HepG2 (cell line): Measurements from ENCODE around the gene FBXW8. TPM values are rescaled to one million over a fixed set of nuclear protein-coding genes. Genes with fewer than 3 reads are reported as not detected.

Experiments
- CBX5 ChIP-seq: sonication (generic); formaldehyde crosslinking; IDR thresholded peaks from 2 replicates; pipeline ENCODE4 v1.4.0; 2020; ENCODE audit warnings: missing genetic modification reagents, borderline replicate concordance
- EEA1 ChIP-seq: sonication (generic); formaldehyde crosslinking; IDR thresholded peaks from 2 replicates; pipeline ENCODE4 v1.5.1; 2020; ENCODE audit warnings: mild to moderate bottlenecking, missing genetic modification reagents, borderline replicate concordance
- GTF2F1 ChIP-seq: fragments of 150-350 bp; IDR thresholded peaks from 2 replicates; pipeline ENCODE4 v1.6.1; 2014; ENCODE audit warnings: low read length
- HMGXB4 ChIP-seq, 2 experiments: sonication (generic) in 1 of 2; formaldehyde crosslinking in 1 of 2; IDR thresholded peaks; 2 replicates each; pipeline versions ENCODE4 v1.4.0 to v1.6.1; 2018 to 2020; ENCODE audit warnings: missing genetic modification reagents in 2 of 2, borderline replicate concordance in 1 of 2, low read depth in 1 of 2, mild to moderate bottlenecking in 1 of 2, missing biosample characterization in 1 of 2
- ISL2 ChIP-seq: sonication (generic); formaldehyde crosslinking; IDR thresholded peaks from 2 replicates; pipeline ENCODE4 v1.5.0; 2020; ENCODE audit warnings: missing genetic modification reagents
- NFKB2 ChIP-seq: sonication (generic); formaldehyde crosslinking; IDR thresholded peaks from 2 replicates; pipeline ENCODE4 v1.4.0; 2020; ENCODE audit warnings: missing genetic modification reagents, borderline replicate concordance
- NPAS2 ChIP-seq: sonication (generic); formaldehyde crosslinking; IDR thresholded peaks from 2 replicates; pipeline ENCODE4 v1.8.0; 2022; ENCODE audit warnings: mild to moderate bottlenecking, missing genetic modification reagents, borderline replicate concordance
- SMAD1 ChIP-seq: sonication (generic); formaldehyde crosslinking; IDR thresholded peaks from 2 replicates; pipeline ENCODE4 v1.4.0; 2020; ENCODE audit warnings: missing genetic modification reagents, low read depth, mild to moderate bottlenecking, borderline replicate concordance
- SOX6 ChIP-seq, 2 experiments: fragments of 450-650 bp in 1 of 2; sonication (generic) in 1 of 2; formaldehyde crosslinking in 1 of 2; IDR thresholded peaks; 2 replicates each; pipeline versions ENCODE4 v1.4.0 to v1.6.1; 2017 to 2020; ENCODE audit warnings: antibody characterized with exemption in 1 of 2, mild to moderate bottlenecking in 1 of 2, missing genetic modification reagents in 1 of 2
- SRSF1 ChIP-seq: fragments of 200-400 bp; formaldehyde crosslinking; optimal IDR thresholded peaks from 2 replicates; pipeline ENCODE3; 2017; ENCODE audit warnings: mild to moderate bottlenecking, low read depth, low read length, moderate library complexity
- ZBTB26 ChIP-seq: IDR thresholded peaks from 2 replicates; pipeline ENCODE4 v1.6.1; 2016; ENCODE audit warnings: missing compliant biosample characterization, missing genetic modification reagents, borderline replicate concordance
- ZNF160 ChIP-seq: sonication (generic); formaldehyde crosslinking; IDR thresholded peaks from 2 replicates; pipeline ENCODE4 v1.8.0; 2022; ENCODE audit warnings: mild to moderate bottlenecking, inconsistent platforms, missing genetic modification reagents
- ZNF317 ChIP-seq: sonication (generic); formaldehyde crosslinking; IDR thresholded peaks from 2 replicates; pipeline ENCODE4 v1.5.0; 2020; ENCODE audit warnings: mild to moderate bottlenecking, missing genetic modification reagents
- ZNF552 ChIP-seq: sonication (generic); formaldehyde crosslinking; IDR thresholded peaks from 2 replicates; pipeline ENCODE4 v1.9.0; 2022; ENCODE audit warnings: missing genetic modification reagents, mild to moderate bottlenecking, borderline replicate concordance
- ZNF607 ChIP-seq: sonication (generic); formaldehyde crosslinking; IDR thresholded peaks from 2 replicates; pipeline ENCODE4 v1.5.1; 2020; ENCODE audit warnings: missing genetic modification reagents, mild to moderate bottlenecking, borderline replicate concordance
- ZNF670 ChIP-seq: sonication (generic); formaldehyde crosslinking; IDR thresholded peaks from 2 replicates; pipeline ENCODE4 v1.8.0; 2022; ENCODE audit warnings: mild to moderate bottlenecking, missing genetic modification reagents, borderline replicate concordance
- ZNF891 ChIP-seq: sonication (generic); formaldehyde crosslinking; IDR thresholded peaks from 2 replicates; pipeline ENCODE4 v1.5.0; 2020; ENCODE audit warnings: mild to moderate bottlenecking, missing genetic modification reagents
- polyA plus RNA-seq, 8 experiments: library from polyadenylated mRNA; depleted of rRNA in 3 of 8; stranded (reverse) in 7 of 8; unstranded in 1 of 8; fragments of >200 nt; fragmentation: Illumina TruSeq in 4 of 8; extraction: Trizol in 4 of 8; gene quantifications; 2 replicates each; pipeline versions ENCODE4 v1.2.1 to v1.2.3, GENCODE V29; 2011 to 2016; ENCODE audit warnings: low read depth in 4 of 8, missing spikeins in 1 of 8, mixed read lengths in 1 of 8; ENCODE audit not compliant: insufficient read depth in 1 of 8
- total RNA-seq, 5 experiments: library from RNA; depleted of rRNA; stranded (reverse); fragments of >200 nt; fragmentation: Illumina TruSeq; extraction: Trizol; gene quantifications; 2 replicates each; pipeline ENCODE4 v1.2.3, GENCODE V29; 2016; ENCODE audit warnings: low read depth in 1 of 5
- TF ChIP-seq, protein P1 (sequence below): sonication (generic); formaldehyde crosslinking; IDR thresholded peaks from 2 replicates; pipeline ENCODE4 v1.5.0; 2020; ENCODE audit warnings: missing genetic modification reagents, mild to moderate bottlenecking, borderline replicate concordance
- TF ChIP-seq, protein P2 (sequence below): sonication (generic); formaldehyde crosslinking; IDR thresholded peaks from 2 replicates; pipeline ENCODE4 v1.5.0; 2020; ENCODE audit warnings: missing genetic modification reagents
- TF ChIP-seq, protein P3 (sequence below): sonication (generic); formaldehyde crosslinking; IDR thresholded peaks from 2 replicates; pipeline ENCODE4 v1.5.0; 2020; ENCODE audit warnings: missing genetic modification reagents, mild to moderate bottlenecking, borderline replicate concordance
- TF ChIP-seq, protein P4 (sequence below): IDR thresholded peaks from 2 replicates; pipeline ENCODE4 v1.6.1; 2016; ENCODE audit warnings: missing biosample characterization, missing genetic modification reagents, low read depth

The FBXW8 gene
- total and polyA plus RNA-seq, 2 of the 13 experiments (the other 11 are each of a cell fraction or from before 2014, with no cell fraction given) = 5.1 to 5.9 TPM

GRCh38 chr12:116916714-116917114 is 6.0 kb downstream of the FBXW8 start (continued):
- no peak for TF ChIP-seq ZNF670 (CRISPR knock-in tag)
- no peak for TF ChIP-seq ZBTB26 (CRISPR knock-in tag)
- TF ChIP-seq ZNF317 (CRISPR knock-in tag) = no peak
- TF ChIP-seq HMGXB4 (CRISPR knock-in tag; IDR thresholded peaks at IDR 0.05; ENCODE audit: borderline replicate concordance in 1 of 2, low read depth in 1 of 2) = peak; percentile 42 to 53; a peak in 1 of 4 replicates
- no peak for TF ChIP-seq ISL2 (CRISPR knock-in tag)
- TF ChIP-seq, protein P1, sequence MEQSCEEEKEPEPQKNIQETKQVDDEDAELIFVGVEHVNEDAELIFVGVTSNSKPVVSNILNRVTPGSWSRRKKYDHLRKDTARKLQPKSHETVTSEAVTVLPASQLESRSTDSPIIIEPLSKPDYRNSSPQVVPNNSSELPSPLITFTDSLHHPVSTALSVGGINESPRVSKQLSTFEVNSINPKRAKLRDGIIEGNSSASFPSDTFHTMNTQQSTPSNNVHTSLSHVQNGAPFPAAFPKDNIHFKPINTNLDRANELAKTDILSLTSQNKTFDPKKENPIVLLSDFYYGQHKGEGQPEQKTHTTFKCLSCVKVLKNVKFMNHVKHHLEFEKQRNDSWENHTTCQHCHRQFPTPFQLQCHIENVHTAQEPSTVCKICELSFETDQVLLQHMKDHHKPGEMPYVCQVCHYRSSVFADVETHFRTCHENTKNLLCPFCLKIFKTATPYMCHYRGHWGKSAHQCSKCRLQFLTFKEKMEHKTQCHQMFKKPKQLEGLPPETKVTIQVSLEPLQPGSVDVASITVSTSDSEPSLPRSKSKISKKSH (CRISPR knock-in tag) = no peak
- no peak for TF ChIP-seq NFKB2 (CRISPR knock-in tag)
- TF ChIP-seq SRSF1 = no peak
- peak; percentile 64; the same call in 1 of the 2 replicates for TF ChIP-seq CBX5
- TF ChIP-seq, protein P2, sequence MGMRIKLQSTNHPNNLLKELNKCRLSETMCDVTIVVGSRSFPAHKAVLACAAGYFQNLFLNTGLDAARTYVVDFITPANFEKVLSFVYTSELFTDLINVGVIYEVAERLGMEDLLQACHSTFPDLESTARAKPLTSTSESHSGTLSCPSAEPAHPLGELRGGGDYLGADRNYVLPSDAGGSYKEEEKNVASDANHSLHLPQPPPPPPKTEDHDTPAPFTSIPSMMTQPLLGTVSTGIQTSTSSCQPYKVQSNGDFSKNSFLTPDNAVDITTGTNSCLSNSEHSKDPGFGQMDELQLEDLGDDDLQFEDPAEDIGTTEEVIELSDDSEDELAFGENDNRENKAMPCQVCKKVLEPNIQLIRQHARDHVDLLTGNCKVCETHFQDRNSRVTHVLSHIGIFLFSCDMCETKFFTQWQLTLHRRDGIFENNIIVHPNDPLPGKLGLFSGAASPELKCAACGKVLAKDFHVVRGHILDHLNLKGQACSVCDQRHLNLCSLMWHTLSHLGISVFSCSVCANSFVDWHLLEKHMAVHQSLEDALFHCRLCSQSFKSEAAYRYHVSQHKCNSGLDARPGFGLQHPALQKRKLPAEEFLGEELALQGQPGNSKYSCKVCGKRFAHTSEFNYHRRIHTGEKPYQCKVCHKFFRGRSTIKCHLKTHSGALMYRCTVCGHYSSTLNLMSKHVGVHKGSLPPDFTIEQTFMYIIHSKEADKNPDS (CRISPR knock-in tag) = no peak
- TF ChIP-seq, protein P3, sequence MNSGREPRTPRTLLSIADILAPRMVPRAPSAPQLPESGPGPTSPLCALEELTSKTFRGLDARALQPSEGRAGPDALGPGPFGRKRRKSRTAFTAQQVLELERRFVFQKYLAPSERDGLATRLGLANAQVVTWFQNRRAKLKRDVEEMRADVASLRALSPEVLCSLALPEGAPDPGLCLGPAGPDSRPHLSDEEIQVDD (CRISPR knock-in tag) = no peak
- no peak for TF ChIP-seq NPAS2 (CRISPR knock-in tag)
- TF ChIP-seq ZNF891 (CRISPR knock-in tag) = no peak
- TF ChIP-seq SOX6 (IDR thresholded peaks at IDR 0.05) = no peak
- TF ChIP-seq SOX6 (CRISPR knock-in tag; IDR thresholded peaks at IDR 0.05) = peak; percentile 59; the same call in 1 of the 2 replicates
- TF ChIP-seq ZNF552 = no peak
- TF ChIP-seq GTF2F1 = no peak
- TF ChIP-seq ZNF160 (CRISPR knock-in tag) = no peak
- no peak for TF ChIP-seq ZNF607 (CRISPR knock-in tag)
- TF ChIP-seq, protein P4, sequence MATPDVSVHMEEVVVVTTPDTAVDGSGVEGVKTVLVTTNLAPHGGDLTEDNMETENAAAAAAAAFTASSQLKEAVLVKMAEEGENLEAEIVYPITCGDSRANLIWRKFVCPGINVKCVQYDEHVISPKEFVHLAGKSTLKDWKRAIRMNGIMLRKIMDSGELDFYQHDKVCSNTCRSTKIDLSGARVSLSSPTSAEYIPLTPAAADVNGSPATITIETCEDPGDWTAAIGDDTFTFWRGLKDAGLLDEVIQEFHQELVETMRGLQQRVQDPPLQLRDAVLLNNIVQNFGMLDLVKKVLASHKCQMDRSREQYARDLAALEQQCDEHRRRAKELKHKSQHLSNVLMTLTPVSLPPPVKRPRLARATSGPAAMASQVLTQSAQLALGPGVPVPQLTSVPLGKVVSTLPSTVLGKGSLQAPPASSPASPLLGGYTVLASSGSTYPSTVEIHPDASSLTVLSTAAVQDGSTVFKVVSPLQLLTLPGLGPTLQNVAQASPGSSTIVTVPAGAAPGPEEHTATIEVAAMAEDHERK (CRISPR knock-in tag) = no peak
- no peak for TF ChIP-seq EEA1 (CRISPR knock-in tag)
- TF ChIP-seq SMAD1 = no peak
